ENCODE data around the gene FOXK1.

GRCh38 chr7:4733936-4734528, 51.9 kb downstream of the FOXK1 start:
- TF ChIP-seq CTCF (IDR thresholded peaks at IDR 0.05; ENCODE audit: insufficient read depth, low read depth, low read length) (no peak), EZH2 (IDR thresholded peaks at IDR 0.05; ENCODE audit: insufficient read depth, low read length) (no peak)
